SK-N-MC (cell line): ENCODE measurements around the gene AP3B1.

Experiments
- DNase-seq: peaks from one replicate; pipeline ENCODE4 v3.0.0-alpha.2; 2011; ENCODE audit warnings: low read depth, low spot score
- H3K27ac ChIP-seq: fragments of 200-600 bp; sonication (generic); 2 replicates; pipeline ENCODE4 v1.5.1; 2016; ENCODE audit warnings: mixed run types
- H3K36me3 ChIP-seq: fragments of 200-600 bp; sonication (generic); 2 replicates; pipeline ENCODE4 v1.6.1; 2017; ENCODE audit warnings: antibody characterized with exemption, low read length, mixed read lengths; ENCODE audit not compliant: insufficient read depth
- H3K4me3 ChIP-seq: fragments of 200-600 bp; sonication (generic); 2 replicates; pipeline ENCODE4 v1.5.1; 2016
- H3K9ac ChIP-seq: fragments of 200-600 bp; sonication (generic); 2 replicates; pipeline ENCODE4 v1.8.0; 2017; ENCODE audit warnings: mixed run types, mixed read lengths; ENCODE audit not compliant: insufficient read length
- H3K9me3 ChIP-seq: fragments of 200-600 bp; sonication (generic); 2 replicates; pipeline ENCODE4 v1.6.1; 2017; ENCODE audit warnings: low read depth, mild to moderate bottlenecking, antibody characterized with exemption, low read length, moderate library complexity, mixed read lengths
- EZH2 ChIP-seq: fragments of 200-600 bp; sonication (generic); IDR thresholded peaks from one replicate; pipeline ENCODE4 v1.6.1; 2017; ENCODE audit warnings: antibody characterized with exemption
- FOXP2 ChIP-seq: optimal IDR thresholded peaks from 2 replicates; pipeline ENCODE3; 2011; ENCODE audit warnings: mild to moderate bottlenecking, moderate library complexity; ENCODE audit not compliant: insufficient read depth; ENCODE audit errors: extremely low read length, control extremely low read depth
- POLR2AphosphoS5 ChIP-seq: IDR thresholded peaks from 2 replicates; pipeline ENCODE4 v1.6.1; 2012; ENCODE audit warnings: mild to moderate bottlenecking, low read depth, low read length, borderline replicate concordance

Gene AP3B1

GRCh38 chr5:78294248-78295034 is at the start of gene AP3B1:
AP3B1 (minus strand) TSS chr5:78294698; CDS start chr5:78294579, 119 bp downstream.
- peak within 1 kb of the TSS; percentile 96 for H3K9ac ChIP-seq
- no peaks in the 10 kb centered on the region for H3K9me3 ChIP-seq
- H3K4me3 ChIP-seq = peak within 1 kb of the TSS; percentile 99
- peak; percentile 60 for DNase-seq
- H3K27ac ChIP-seq = peak within 1 kb of the TSS; percentile 57; the same call in 1 of the 2 replicates
- no peaks in the 10 kb centered on the region for H3K36me3 ChIP-seq
- TF ChIP-seq EZH2 (no peak), FOXP2 (peak; percentile 78), POLR2AphosphoS5 (peak; percentile 95)

GRCh38 chr5:78341440-78341839 is 46.9 kb upstream of the AP3B1 start:
- Histone ChIP-seq H3K36me3 (no peaks in the 10 kb centered on the region), H3K27ac (no peak overlapping the region), H3K9ac (no peak overlapping the region), H3K9me3 (peaks cover 7% of the 10 kb centered on the region; the same call in 1 of the 2 replicates), H3K4me3 (no peak overlapping the region)
- TF ChIP-seq FOXP2 = no peak
- TF ChIP-seq EZH2 = no peak
- no peak for TF ChIP-seq POLR2AphosphoS5
- no peak for DNase-seq

GRCh38 chr5:78339617-78340436 is 45.3 kb upstream of the AP3B1 start:
- TF ChIP-seq FOXP2 = no peak
- TF ChIP-seq POLR2AphosphoS5 = no peak
- TF ChIP-seq EZH2 = no peak
- H3K4me3 ChIP-seq = no peak overlapping the region
- no peak overlapping the region for H3K9ac ChIP-seq
- no peaks in the 10 kb centered on the region for H3K36me3 ChIP-seq
- no peak for DNase-seq
- no peak overlapping the region for H3K27ac ChIP-seq
- H3K9me3 ChIP-seq = peaks cover 7% of the 10 kb centered on the region; the same call in 1 of the 2 replicates

- DNase-seq = no peak
- Histone ChIP-seq H3K9ac (no peak overlapping the region), H3K27ac (no peak overlapping the region), H3K36me3 (no peaks in the 10 kb centered on the region), H3K4me3 (no peak overlapping the region), H3K9me3 (peaks cover 7% of the 10 kb centered on the region; the same call in 1 of the 2 replicates)
- TF ChIP-seq FOXP2 (no peak), EZH2 (no peak), POLR2AphosphoS5 (no peak)
These were observed 42.2 kb upstream of the AP3B1 start for GRCh38 chr5:78336698-78337097.

GRCh38 chr5:78335976-78336375 is 41.5 kb upstream of the AP3B1 start:
- no peaks in the 10 kb centered on the region for H3K36me3 ChIP-seq
- no peak overlapping the region for H3K27ac ChIP-seq
- H3K4me3 ChIP-seq = no peak overlapping the region
- no peak overlapping the region for H3K9ac ChIP-seq
- peaks cover 7% of the 10 kb centered on the region; the same call in 1 of the 2 replicates for H3K9me3 ChIP-seq
- no peak for DNase-seq
- TF ChIP-seq POLR2AphosphoS5 (no peak), FOXP2 (no peak), EZH2 (no peak)

GRCh38 chr5:78334811-78335210 is 40.3 kb upstream of the AP3B1 start:
- H3K9me3 ChIP-seq = peaks cover 7% of the 10 kb centered on the region; the same call in 1 of the 2 replicates
- no peak overlapping the region for H3K4me3 ChIP-seq
- TF ChIP-seq POLR2AphosphoS5 (no peak), FOXP2 (no peak), EZH2 (no peak)
- no peaks in the 10 kb centered on the region for H3K36me3 ChIP-seq
- no peak overlapping the region for H3K27ac ChIP-seq
- no peak for DNase-seq
- H3K9ac ChIP-seq = no peak overlapping the region

GRCh38 chr5:78331523-78332080 is 37.1 kb upstream of the AP3B1 start:
- TF ChIP-seq FOXP2 (no peak), POLR2AphosphoS5 (no peak), EZH2 (no peak)
- no peak overlapping the region for H3K4me3 ChIP-seq
- no peaks in the 10 kb centered on the region for H3K36me3 ChIP-seq
- H3K27ac ChIP-seq = no peak overlapping the region
- no peak for DNase-seq
- no peak overlapping the region for H3K9ac ChIP-seq
- no peaks in the 10 kb centered on the region for H3K9me3 ChIP-seq

- Histone ChIP-seq H3K9me3 (no peaks in the 10 kb centered on the region), H3K4me3 (no peak overlapping the region), H3K27ac (peak overlapping the region; percentile 57; the same call in 1 of the 2 replicates), H3K36me3 (no peaks in the 10 kb centered on the region), H3K9ac (no peak overlapping the region)
- no peak for TF ChIP-seq POLR2AphosphoS5
- no peak for TF ChIP-seq EZH2
- no peak for TF ChIP-seq FOXP2
- DNase-seq = peak; percentile 30
These were observed 34.2 kb upstream of the AP3B1 start for GRCh38 chr5:78328585-78329173.
